DMS114 treated with DMSO at 0.1 percent for 48 hours (cell line): ENCODE measurements around the gene TSC1.

Experiments used
- DNase-seq: peaks from one replicate; lab custom pipeline; 2025; ENCODE audit not compliant: unreplicated experiment; lab: John Stamatoyannopoulos, UW

TSC1 gene

DNA sequence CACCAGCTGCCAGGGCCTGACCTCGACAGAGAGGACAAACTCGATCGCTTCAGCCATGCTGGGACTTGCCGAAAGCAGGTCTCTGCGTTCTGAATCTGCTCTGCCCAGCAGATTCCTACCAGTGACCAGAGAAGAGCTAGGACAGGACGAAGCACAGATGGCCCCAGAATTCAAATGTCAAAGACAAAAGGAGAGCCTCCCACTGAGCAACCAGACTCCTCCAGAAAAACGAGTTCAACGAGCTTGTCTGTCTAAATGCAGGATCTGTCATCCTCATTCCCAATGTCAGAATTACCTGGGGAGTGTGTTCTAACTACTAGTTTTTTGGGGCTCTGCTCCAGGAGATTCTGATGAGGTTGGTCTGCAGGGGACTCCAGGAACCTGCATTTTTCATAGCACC lies 79.7 kb downstream of the TSC1 start:
- no peak for DNase-seq

DNA sequence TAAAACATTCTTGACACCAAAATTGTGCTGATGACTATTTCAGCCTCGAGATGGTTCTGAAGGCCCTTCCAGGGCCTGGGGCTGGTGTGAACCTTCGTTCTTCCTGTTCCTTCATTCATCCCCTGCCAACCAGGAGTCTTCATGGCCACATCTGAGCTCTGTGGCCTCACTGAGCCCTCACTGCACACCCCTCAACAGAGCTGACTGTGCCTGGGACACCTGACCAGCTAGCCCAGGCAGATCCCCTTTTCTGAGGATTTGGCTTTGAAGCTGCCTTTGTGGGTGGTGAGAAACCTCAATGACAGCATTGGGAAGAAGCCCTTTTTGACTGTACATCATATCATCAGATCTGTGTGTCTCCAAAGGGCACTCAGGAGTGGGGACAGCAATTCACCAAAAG lies 80.1 kb downstream of the TSC1 start:
- no peak for DNase-seq

DNA sequence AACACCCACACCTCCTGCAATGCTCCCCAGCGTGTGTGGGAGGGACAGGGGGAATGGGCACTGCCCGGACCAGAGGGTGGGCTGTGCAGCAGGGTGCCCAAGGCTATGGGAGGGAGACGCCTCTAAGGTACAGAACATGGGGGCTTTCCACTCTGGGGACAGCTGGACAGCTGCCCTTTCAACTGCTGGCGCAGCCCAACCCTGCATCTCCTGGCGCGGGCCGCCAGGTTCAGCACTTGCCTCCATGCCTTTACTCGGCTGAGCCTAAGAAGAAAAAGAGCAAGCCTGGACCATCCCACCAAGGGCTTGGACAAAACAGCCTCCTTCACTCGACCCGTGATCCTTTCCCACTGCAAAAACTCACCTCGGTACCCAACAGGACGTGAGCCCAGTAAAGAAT lies 81.3 kb downstream of the TSC1 start:
- no peak for DNase-seq

DNA sequence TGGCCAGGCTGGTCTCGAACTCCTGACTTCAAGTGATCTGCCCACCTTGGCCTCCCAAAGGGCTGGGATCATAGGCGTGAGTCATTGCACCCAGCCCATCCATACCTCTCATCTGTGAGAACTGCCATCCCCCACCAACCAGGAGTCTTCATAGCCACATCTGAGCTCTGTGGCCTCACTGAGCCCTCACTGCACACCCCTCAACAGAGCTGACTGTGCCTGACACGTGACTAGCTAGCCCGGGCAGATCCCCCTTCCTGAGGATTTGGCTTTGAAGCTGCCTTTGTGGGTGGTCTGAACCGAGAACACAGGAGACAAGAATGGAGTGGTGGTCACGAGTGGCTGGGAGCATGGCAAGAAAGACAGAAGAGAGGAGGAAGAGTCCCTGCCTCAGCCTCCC lies 81.9 kb downstream of the TSC1 start:
- DNase-seq, result no peak

DNA sequence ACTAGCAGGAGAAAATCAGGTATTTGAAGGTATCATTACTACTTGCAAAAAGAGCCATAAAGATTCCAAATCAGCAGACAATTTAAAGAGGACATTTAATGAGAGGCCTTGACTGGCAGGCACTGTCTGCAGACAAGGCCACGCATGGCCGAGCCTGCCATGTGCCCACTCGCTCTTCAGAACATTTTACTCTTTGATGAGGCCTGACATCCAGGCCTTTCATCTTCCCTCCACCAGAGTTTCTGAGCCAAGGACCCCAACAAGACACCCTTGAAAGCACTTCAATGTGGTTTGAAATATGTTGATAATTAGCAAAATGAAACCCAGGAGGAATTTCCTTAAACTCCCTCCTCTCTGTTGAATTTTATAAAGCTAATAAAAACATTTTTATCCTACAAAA lies 82.8 kb downstream of the TSC1 start:
- no peak for DNase-seq

DNA sequence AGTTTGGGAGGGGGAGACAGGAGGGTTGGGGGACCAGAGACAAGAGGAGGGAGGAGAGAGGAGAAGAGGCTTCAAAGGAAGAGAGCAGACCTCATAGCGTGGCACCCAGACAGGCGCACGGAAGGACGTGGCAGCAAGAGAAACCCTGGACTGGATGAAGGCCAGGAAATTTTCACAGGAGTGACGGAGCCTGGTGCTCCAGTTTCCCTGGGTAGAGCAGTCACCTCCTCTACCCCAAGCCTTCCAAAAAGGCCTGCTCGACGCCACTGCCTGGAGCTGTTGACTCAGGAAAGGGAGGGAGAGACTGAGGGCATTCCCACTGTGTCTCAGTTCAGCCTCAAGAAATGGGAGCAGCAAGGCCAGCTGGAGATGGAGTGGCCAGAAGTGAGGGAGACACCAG lies 85.7 kb downstream of the TSC1 start:
- no peak for DNase-seq

DNA sequence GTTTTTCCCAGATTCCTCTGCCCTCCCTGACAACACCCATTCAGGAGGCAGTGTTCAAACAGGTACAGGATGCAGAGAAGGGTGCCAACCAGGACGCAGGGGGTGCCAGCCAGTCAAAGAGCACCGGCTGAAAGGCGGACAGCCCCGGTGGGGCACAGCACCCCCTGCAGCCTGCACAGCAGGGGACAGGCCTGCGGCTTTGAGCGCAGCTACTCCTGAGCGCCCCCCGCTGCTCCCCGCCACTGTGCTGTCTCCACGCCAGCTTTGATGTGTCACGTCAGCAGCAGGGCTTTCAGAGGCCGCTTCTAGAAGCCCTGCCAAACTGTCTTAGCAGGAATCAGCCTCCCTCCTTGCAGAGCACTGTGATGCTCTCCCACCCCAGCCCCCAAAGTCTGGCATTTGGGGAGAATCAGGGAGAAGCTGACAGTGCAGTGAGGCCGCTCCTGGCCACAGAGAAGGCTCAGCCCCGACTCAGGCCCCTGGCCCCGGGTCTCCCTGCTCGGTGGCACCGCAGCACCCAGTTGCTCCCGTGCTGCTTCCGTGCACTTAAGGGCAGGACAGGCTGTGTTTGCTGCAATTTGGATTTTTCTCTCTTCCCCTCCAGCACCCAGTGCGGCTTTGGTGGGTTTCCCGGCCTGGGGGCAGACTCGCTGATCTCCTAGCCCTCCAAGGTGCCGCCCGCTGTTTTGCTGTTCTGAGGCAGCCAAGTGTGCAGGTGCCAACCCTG lies 86.6 kb downstream of the TSC1 start:
- no peak for DNase-seq

DNA sequence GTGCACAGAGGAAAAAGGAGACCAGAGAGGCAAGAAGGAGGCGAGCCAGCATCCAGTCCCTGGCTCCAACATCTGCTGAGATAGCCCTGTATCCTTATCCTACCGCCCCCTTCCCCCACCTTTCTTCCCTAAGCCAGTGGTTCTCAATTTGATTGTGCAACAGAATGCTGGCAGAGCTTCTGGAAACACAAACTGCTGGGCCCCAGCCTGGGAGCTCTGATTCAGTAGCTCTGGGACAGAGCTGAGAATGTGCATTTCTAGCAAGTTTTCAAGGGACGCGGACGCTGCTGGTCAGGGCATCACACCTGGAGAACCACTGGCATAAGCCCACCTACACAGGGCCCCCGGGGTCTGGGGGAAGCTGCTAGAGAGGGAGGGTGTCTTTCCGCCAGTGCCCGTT lies 87.4 kb downstream of the TSC1 start:
- no peak for DNase-seq

DNA sequence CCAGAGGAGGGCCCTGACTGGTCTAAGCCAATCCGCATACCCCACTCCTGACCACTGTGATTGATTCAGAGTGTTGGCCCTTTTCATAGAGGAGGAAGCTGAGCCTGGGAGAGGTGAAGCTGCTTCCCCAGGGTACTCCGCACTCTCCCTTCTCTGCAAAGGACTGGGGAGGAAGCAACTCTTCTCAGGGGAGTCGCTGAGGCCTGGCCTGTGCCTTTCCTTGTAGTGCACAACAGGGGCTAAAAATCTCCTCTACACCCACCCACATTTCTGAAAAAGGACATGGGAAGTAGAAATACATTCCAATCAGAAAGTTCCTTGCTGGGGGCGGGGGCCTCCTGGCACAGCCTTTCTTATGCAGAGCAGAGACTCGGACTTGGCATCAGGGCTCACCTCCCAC lies 88.5 kb downstream of the TSC1 start:
- DNase-seq, result no peak

DNA sequence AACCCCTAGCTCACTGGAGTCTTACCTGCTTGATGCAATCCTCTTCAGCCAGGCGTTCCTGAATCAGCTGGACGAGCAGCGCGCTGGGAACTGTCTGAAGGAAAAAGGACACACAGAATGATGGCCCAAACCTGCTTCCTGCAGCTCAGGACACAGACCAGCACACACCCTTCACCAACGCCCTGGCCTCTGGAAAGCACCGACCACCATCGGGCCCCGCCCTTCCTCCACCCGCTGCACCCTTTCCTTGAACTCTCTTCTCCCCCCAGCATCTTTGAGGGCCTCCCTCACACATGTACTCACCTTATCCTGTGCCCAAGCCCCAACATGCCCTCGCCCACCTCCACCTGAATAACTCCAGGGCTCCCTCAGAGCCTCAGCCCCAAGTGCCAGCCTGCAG lies 89.6 kb downstream of the TSC1 start:
- DNase-seq, result no peak

DNA sequence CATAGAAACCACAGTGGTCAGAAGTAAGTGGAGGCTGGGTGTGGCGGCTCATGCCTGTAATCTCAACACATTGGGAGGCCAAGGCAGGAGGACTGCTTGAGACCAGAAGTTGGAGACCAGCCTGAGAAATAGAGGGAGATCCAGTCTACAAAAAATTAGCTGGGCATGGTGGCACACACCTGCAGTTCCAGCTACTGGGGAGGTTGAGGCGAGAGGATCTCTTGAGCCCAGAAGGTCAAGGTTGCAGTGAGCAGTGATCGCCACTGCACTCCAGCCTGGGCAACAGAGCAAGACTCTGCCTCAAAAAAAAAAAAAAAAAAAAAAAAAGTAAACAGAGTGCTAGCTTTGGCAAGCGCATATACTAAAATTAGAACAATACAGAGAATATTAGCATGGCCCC lies 90.9 kb downstream of the TSC1 start:
- no peak for DNase-seq

DNA sequence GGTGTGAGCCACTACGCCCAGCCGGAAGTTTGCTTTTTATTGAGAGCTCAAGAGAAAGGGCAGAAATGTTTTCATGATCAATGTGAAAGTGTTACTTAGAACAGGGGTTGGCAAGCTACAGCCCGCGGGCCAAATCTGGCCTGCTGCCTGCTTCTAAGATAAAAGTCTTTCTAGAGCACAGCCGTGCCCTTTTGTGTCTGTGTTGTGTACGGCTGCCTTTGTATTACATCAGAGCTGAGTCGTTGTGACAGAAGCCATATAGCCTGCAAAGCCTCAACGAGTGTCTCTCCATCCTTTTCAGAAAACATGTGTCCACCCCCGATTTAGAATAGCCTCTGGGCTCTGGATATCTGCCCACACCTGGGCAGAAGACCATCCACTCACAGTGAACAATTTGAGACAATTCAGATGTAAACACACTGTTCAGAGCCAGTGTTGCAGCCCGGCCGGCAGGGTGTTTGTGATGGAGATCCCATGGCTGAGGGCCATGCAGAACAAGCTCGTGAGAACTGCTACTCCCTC lies 95.2 kb downstream of the TSC1 start:
- DNase-seq, result no peak

DNA sequence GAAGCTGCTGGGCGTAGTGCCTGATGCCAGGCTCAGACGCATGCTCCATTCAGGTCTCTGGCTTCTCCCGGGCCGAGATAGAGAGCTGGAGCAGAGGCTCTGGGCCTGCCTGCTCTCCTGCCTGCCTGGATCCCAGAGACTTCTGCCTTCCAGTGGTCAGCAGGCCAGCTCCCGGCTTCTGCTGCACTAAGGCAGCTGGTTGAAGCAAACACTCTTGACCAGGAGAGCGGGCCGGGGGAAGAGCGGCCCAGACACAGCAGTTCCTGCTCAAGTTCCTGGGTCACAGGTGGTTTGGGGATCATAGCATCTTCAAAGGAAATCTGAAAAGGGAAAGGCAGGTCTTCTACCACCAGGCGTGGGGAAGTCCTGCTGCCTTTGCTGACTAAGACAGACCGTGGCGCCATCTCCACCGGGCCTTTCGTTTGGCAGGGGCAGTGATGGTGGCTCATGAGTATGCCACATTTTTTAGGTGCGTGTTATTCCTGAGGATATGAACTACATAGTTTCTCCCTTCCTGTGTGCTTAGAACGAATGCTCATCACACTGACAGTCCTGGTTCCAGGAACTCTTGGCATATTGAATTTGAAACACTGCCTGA lies 97.4 kb downstream of the TSC1 start:
- DNase-seq, result no peak

DNA sequence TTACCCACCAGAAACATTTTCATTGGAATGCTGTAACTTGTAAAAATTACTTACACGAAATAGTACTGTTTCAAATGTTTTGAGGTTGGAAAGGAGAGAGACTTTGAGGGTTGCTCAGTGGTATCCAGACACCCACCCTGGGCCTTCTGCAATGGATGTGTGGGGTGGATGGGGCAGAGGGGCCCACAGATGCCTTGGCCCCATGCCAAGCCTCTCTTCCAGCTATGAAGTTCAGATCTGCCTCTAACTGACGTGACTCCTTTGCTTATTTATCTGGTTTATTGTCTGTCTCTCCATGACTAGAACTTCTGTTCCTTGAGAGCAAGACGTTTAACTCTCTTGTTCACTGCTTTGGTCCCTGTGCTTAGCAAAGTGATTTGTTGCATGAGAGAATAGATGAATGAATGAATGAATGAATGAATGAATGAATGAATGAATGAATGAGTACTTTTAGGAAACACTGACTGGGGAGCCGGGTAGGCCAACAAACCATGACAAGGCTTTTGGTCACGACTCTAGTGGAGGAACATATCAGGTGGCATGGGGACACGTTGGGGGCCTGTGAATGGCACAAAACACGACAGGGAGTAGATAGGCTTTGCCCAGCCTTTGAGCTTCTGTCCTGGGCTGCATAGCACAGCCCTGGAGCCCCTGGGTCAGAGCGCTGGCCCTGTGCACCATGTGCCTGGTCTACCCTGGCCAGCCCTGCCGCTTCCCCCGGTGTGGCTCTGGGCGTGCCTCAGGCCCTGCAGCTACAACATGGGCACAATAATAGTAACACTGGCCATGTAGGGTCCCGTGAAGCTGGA lies 98.1 kb downstream of the TSC1 start:
- no peak for DNase-seq

DNA sequence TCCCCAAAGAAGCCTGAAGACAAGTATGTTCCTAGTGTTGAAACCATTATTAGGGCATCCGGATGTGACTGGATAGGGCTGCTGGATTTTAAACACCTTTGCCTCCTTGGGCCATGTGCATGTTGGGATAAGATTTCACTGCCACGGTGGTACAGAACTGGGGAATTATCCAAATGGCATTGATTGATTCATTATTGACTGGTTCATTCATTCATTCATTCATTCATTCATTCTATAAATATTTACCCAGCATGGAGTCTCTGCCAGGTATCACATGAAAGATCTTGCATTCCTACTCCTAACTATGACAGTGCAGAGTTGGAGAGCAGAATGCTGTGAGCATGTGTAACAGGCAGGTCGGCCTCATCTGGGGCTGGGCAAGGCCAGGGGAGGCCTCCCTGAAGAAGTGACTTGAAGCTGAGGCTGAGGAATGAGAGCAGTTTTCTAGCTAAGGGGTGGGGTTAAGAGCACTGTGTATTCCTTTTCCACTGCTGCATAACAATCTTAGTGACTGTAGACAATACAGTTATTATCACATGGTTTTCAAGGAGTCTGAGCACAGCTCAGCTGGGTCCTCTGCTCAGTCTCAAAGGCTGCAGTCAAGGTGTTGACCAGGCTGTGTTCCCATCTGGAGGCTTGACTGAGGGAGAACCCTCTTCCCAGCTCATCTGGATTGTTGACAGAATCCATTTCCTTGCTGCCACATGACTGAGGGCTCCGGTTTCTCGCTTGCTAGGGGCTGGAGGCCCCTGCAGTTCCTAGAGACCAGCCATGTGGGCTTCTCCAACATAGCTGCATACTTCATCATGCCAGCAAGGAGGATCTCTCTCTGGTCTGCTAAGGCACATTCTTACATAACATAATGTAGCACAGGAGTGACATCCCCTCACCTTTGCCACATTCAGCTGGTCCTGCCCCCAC lies 102.0 kb downstream of the TSC1 start:
- no peak for DNase-seq
